Effector memory CD4-positive, alpha-beta T cell (primary cell): ENCODE measurements around the gene GJB3.
A peak's percentile ranks its signal among the peaks of the same experiment; 100 is the strongest.

Experiments
- DNase-seq, 3 donors: peaks; one replicate each; pipeline ENCODE4 v3.0.0-alpha.2; 2020
- H3K27ac ChIP-seq: 2 replicates; pipeline ENCODE4 v1.7.0; 2013; ENCODE audit warnings: mild to moderate bottlenecking, low read length, moderate library complexity; ENCODE audit not compliant: insufficient read depth, poor library complexity, severe bottlenecking
- H3K27me3 ChIP-seq: replicated peaks from 2 replicates; pipeline ENCODE4 v1.7.0; 2013; ENCODE audit warnings: mild to moderate bottlenecking, low read length; ENCODE audit not compliant: insufficient read depth, control insufficient read depth, poor library complexity, severe bottlenecking
- H3K36me3 ChIP-seq: 2 replicates; pipeline ENCODE4 v1.7.0; 2013; ENCODE audit warnings: mild to moderate bottlenecking, low read length, moderate library complexity; ENCODE audit not compliant: control insufficient read depth, insufficient read depth
- H3K4me1 ChIP-seq: 2 replicates; pipeline ENCODE4 v1.7.0; 2013; ENCODE audit warnings: low read length, mild to moderate bottlenecking; ENCODE audit not compliant: control insufficient read depth, insufficient read depth, poor library complexity, severe bottlenecking
- H3K4me3 ChIP-seq: 2 replicates; pipeline ENCODE4 v1.7.0; 2013; ENCODE audit warnings: low read length, low read depth, mild to moderate bottlenecking; ENCODE audit not compliant: insufficient read depth, poor library complexity, severe bottlenecking
- H3K9me3 ChIP-seq: 2 replicates; pipeline ENCODE4 v1.7.0; 2013; ENCODE audit warnings: mild to moderate bottlenecking, low read length, moderate library complexity; ENCODE audit not compliant: control insufficient read depth

Gene GJB3

DNA sequence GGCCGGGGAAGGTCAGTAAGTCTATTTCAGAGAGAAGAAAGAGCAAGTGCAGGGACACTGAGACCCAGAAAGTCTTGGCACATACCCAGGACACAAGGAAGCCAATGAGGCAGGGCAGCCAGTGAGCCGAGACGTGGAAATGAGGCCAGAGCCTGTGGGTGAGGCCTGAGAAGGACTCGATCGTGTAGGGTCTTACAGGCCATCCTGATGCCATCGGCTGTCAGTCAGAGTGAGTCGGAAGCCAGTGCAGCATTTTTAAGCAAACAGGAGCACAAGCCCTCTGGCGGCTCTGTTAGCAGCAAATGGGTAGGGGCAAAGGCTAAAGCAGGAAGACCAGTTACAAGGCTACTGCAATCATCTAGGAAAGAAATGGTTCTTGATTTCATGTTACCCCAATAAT, 6.1 kb upstream of the GJB3 start:
- Histone ChIP-seq H3K9me3 (no peaks in the 10 kb centered on the region), H3K4me1 (no peaks in the 10 kb centered on the region), H3K36me3 (no peaks in the 10 kb centered on the region), H3K27me3 (no peaks in the 10 kb centered on the region), H3K27ac (no peak overlapping the region), H3K4me3 (no peak overlapping the region)
- no peak for DNase-seq

DNA sequence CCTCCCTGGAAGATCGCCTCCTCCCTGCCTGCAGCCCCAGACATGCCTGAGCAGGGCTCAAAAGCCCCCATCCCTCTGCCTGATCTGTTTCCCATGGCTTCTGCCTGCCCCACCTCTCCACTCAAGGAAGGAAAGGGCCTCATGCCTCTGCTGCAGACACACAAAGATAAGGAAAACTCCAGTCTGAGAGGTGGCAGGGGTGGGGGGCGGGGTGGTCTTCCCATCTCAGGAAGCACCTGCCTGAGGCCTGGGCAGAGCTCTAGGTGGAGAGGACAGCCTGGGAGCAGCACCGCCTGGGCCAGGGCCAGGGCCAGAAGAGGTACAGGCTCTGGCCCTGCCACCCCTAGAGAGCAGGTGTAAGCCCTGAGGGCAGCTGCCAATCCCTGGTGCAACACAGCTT, 4.1 kb upstream of the GJB3 start:
- H3K27me3 ChIP-seq = peaks cover 12% of the 10 kb centered on the region
- no peak for DNase-seq
- no peaks in the 10 kb centered on the region for H3K9me3 ChIP-seq
- H3K4me1 ChIP-seq = peaks cover 9% of the 10 kb centered on the region
- H3K27ac ChIP-seq = no peak overlapping the region
- H3K4me3 ChIP-seq = no peak overlapping the region
- H3K36me3 ChIP-seq = no peaks in the 10 kb centered on the region

DNA sequence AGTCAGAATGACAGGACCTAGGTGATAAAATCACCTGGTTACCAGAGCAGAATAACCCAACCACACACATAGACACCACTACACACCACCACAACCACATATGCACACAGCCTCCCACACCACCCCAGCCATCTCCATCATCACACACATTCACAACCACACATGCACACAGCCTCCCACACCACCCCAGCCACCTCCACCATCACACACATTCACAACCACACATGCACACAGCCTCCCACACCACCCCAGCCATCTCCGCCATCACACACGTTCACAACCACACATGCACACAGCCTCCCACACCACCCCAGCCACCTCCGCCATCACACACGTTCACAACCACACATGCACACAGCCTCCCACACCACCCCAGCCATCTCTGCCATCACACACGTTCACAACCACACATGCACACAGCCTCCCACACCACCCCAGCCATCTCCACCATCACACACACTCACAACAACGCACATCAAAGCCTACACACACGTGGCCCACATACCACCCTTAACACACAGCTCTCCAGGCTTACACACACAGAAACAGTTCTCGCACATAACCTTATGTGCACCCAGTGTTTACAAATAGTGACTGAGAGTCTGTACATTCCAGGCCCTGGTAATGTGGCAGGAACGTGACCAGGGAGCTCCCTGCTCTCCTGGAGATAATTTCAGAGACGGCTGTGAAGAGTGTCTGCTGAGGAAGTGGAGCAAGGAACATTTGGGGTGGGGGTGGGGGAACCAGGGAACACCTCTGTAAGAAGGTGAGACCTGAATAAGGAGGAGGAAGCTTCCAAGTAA, 3.3 kb upstream of the GJB3 start:
- Histone ChIP-seq H3K36me3 (no peaks in the 10 kb centered on the region), H3K4me3 (no peak overlapping the region), H3K4me1 (peaks cover 12% of the 10 kb centered on the region), H3K9me3 (no peaks in the 10 kb centered on the region), H3K27me3 (peaks cover 18% of the 10 kb centered on the region), H3K27ac (no peak overlapping the region)
- DNase-seq = no peak

DNA sequence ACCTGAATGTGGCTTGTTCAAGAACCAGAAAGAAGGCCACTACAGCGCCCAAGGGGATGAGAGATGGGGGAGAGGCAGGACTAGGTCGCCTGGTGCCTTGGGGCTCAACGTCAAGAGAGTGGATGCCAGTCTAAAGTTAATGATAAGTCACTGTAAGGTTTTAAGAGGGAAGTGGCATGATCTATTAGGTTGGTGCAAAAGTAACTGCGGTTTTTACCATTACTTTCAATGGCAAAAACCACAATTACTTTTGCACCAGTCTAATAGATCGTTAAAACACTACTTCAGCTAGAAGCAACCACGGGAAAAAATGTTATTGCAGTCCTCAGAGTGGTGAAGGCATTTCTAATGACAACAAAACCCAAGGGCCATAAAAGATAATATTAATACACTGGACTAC, 2.6 kb upstream of the GJB3 start:
- Histone ChIP-seq H3K4me3 (no peak overlapping the region), H3K9me3 (no peaks in the 10 kb centered on the region), H3K4me1 (peaks cover 12% of the 10 kb centered on the region), H3K36me3 (no peaks in the 10 kb centered on the region), H3K27ac (no peak overlapping the region), H3K27me3 (peaks cover 18% of the 10 kb centered on the region)
- DNase-seq = no peak

DNA sequence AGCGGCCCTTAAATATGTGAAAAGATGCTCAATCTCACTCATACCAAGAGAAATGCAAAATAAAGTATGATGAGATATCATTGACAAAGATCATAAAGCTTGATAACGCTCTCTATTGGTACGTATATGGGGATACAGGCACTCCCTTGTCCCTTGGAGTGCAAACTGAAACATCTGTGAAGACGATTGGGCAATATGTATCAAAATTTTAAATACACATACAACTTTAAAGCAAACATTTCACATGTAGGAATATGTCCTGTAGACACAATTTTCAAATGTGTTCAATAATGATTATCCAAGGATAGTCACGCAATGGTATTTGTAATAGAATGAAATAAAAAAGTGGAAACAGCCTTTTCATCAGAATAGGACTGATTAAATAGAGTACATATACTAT, 2.0 kb upstream of the GJB3 start:
- no peak overlapping the region for H3K27ac ChIP-seq
- H3K4me3 ChIP-seq = no peak overlapping the region
- peaks cover 12% of the 10 kb centered on the region for H3K4me1 ChIP-seq

DNA sequence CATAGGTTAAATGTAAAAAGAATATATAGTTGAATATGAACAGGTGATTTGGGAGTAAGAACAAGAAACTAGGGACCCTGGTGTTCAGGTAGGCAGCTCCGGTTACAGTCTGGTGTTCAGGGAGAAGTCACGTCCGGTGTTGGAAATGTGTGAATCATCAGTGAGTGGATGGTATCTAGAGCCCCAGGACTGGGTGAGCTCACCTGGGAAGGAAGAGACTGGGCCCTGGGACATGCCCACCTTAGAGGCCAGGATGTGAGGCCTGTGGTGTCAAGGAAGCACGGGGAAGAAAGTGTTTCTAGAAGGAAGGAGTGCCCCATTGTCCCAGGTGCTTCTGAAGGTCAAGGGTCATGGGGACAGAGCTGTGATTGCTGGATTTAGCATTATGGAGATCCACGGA, 1.5 kb upstream of the GJB3 start:
- peaks cover 18% of the 10 kb centered on the region for H3K27me3 ChIP-seq
- H3K4me3 ChIP-seq = no peak overlapping the region
- H3K9me3 ChIP-seq = no peaks in the 10 kb centered on the region
- H3K36me3 ChIP-seq = no peaks in the 10 kb centered on the region
- no peak overlapping the region for H3K27ac ChIP-seq
- DNase-seq = no peak
- H3K4me1 ChIP-seq = peaks cover 12% of the 10 kb centered on the region

More for the DNA sequence above, 2.0 kb upstream of the GJB3 start:
- Histone ChIP-seq H3K27me3 (peaks cover 18% of the 10 kb centered on the region), H3K9me3 (no peaks in the 10 kb centered on the region), H3K36me3 (no peaks in the 10 kb centered on the region)
- no peak for DNase-seq

DNA sequence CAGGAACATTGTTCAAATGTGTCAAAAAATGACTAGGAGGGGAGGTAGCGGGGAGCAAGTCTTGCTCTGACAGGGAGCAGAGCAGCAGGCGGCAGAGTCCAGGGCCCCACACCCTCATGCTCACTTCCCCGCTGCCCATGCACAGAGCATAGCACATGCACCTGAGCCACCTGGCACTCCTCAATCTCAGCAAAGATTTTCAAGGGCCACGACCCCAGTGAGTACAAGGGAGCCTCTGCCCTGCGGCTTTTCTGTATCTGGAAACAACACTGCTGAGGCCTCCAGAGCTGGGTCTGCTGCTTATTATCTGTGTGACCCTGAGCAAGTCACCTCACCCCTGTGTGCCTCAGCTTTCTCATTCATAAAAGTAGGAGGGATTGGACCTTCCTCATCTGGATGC, 1.1 kb upstream of the GJB3 start:
- Histone ChIP-seq H3K27me3 (peaks cover 18% of the 10 kb centered on the region), H3K9me3 (no peaks in the 10 kb centered on the region), H3K27ac (no peak overlapping the region), H3K36me3 (no peaks in the 10 kb centered on the region), H3K4me1 (peaks cover 12% of the 10 kb centered on the region), H3K4me3 (no peak overlapping the region)
- no peak for DNase-seq

DNA sequence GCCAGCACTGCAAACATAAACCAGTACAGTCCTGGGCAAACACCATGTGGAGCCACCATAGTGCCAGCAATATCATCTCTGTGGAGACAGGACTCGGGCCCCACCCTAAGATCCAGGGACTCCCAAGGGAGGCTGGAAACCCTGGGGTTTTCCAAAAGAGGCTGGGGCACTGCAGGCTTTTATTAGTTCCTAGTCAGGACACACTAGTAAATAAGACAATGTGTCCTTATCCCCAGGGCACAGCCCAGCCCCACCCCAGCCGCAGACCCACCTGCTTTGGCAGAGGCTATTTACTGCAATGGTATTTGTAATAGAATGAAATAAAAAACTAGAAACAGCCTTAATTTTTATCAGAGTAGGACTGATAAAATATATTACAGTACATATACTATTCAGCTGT, 486 bp upstream of the GJB3 start:
- Histone ChIP-seq H3K36me3 (no peaks in the 10 kb centered on the region), H3K27me3 (peaks cover 18% of the 10 kb centered on the region), H3K4me1 (peaks cover 12% of the 10 kb centered on the region), H3K4me3 (no peak overlapping the region), H3K9me3 (no peaks in the 10 kb centered on the region), H3K27ac (no peak overlapping the region)
- no peak for DNase-seq

DNA sequence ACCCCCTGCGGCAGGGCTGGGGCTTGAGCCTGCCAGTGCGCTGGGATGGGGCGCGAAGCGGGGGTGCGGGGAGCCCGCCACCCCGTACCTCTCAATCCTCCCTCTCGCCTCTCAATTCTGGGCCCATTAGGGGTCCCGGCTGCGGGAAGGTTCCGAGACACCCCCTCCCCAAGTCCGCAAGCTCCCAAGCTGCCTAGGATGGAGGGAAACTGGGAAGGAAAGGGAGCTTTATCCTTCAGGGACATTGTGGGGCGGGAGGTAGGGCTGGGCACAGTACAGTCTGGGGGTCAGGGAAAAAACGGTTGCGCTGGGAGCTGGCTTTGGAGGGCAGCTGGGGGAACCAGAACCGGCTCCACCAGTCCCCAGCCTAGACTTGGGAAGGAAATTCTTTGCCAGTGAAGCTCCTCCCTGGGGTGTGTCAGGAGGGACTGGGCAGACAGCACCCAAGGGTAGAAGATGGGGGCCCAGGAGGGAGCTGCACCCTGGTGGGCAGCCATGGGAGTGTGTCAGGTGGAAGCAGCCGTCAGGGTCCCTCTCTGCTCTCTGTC, 904 bp downstream of the GJB3 start:
- DNase-seq = no peak
- Histone ChIP-seq H3K36me3 (no peaks in the 10 kb centered on the region), H3K27ac (no peak overlapping the region), H3K27me3 (peaks cover 18% of the 10 kb centered on the region), H3K9me3 (no peaks in the 10 kb centered on the region), H3K4me1 (peaks cover 12% of the 10 kb centered on the region), H3K4me3 (peak overlapping the region; percentile 29)

DNA sequence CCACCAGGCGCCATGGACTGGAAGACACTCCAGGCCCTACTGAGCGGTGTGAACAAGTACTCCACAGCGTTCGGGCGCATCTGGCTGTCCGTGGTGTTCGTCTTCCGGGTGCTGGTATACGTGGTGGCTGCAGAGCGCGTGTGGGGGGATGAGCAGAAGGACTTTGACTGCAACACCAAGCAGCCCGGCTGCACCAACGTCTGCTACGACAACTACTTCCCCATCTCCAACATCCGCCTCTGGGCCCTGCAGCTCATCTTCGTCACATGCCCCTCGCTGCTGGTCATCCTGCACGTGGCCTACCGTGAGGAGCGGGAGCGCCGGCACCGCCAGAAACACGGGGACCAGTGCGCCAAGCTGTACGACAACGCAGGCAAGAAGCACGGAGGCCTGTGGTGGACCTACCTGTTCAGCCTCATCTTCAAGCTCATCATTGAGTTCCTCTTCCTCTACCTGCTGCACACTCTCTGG, 3.8 kb downstream of the GJB3 start:
- Histone ChIP-seq H3K9me3 (no peaks in the 10 kb centered on the region), H3K27me3 (peaks cover 18% of the 10 kb centered on the region), H3K36me3 (no peaks in the 10 kb centered on the region), H3K4me1 (peaks cover 12% of the 10 kb centered on the region), H3K4me3 (no peak overlapping the region), H3K27ac (no peak overlapping the region)
- no peak for DNase-seq
